H9 (cell line): ENCODE measurements around the gene YKT6. TPM values are rescaled to one million over a fixed set of nuclear protein-coding genes. Genes with fewer than 3 reads are reported as not detected.

Source experiments
- DNase-seq: peaks from one replicate; pipeline ENCODE4 v3.0.0-alpha.2; 2017
- H2AFZ ChIP-seq: one replicate; pipeline ENCODE4 v1.6.1; 2013; ENCODE audit warnings: mild to moderate bottlenecking, low read length, control low read depth, moderate library complexity
- H2AK5ac ChIP-seq: 2 replicates; pipeline ENCODE4 v1.6.1; 2013; ENCODE audit warnings: low read length, control low read depth, mixed read lengths; ENCODE audit not compliant: insufficient read length
- H2BK120ac ChIP-seq: one replicate; pipeline ENCODE4 v1.6.1; 2013; ENCODE audit warnings: low read depth, mild to moderate bottlenecking, low read length, control low read depth, inconsistent platforms; ENCODE audit not compliant: poor library complexity, severe bottlenecking
- H2BK12ac ChIP-seq: 2 replicates; pipeline ENCODE4 v1.6.1; 2013; ENCODE audit warnings: low read length, control low read depth, mixed read lengths, low read depth; ENCODE audit not compliant: insufficient read length
- H2BK15ac ChIP-seq: 2 replicates; pipeline ENCODE4 v1.6.1; 2013; ENCODE audit warnings: low read depth, low read length, control low read depth
- H2BK20ac ChIP-seq: one replicate; pipeline ENCODE4 v1.6.1; 2013; ENCODE audit warnings: low read depth, mild to moderate bottlenecking, low read length, control low read depth, inconsistent platforms; ENCODE audit not compliant: poor library complexity, severe bottlenecking
- H2BK5ac ChIP-seq: 2 replicates; pipeline ENCODE4 v1.6.1; 2013; ENCODE audit warnings: low read length, control low read depth, mixed read lengths; ENCODE audit not compliant: insufficient read length
- H3K14ac ChIP-seq: 2 replicates; pipeline ENCODE4 v1.6.1; 2013; ENCODE audit warnings: low read length, control low read depth; ENCODE audit not compliant: insufficient read depth
- H3K18ac ChIP-seq: 2 replicates; pipeline ENCODE4 v1.6.1; 2013; ENCODE audit warnings: low read depth, mild to moderate bottlenecking, mixed read lengths, low read length, control low read depth; ENCODE audit not compliant: insufficient read length
- H3K23ac ChIP-seq: 2 replicates; pipeline ENCODE4 v1.6.1; 2013; ENCODE audit warnings: low read length, control low read depth, mixed read lengths, low read depth; ENCODE audit not compliant: insufficient read length
- H3K23me2 ChIP-seq: 2 replicates; pipeline ENCODE4 v1.6.1; 2013; ENCODE audit warnings: low read depth, mild to moderate bottlenecking, mixed read lengths, low read length, control low read depth; ENCODE audit not compliant: insufficient read length, poor library complexity, severe bottlenecking
- H3K27ac ChIP-seq: 2 replicates; pipeline ENCODE4 v1.5.1; 2013; ENCODE audit warnings: low read length, control low read depth, mixed read lengths, low read depth; ENCODE audit not compliant: insufficient read length
- H3K27me3 ChIP-seq: 2 replicates; pipeline ENCODE4 v1.6.1; 2013; ENCODE audit warnings: low read length, control low read depth, inconsistent platforms; ENCODE audit not compliant: insufficient read depth
- H3K4ac ChIP-seq: 2 replicates; pipeline ENCODE4 v1.6.1; 2013; ENCODE audit warnings: low read depth, mild to moderate bottlenecking, control low read depth, inconsistent platforms, low read length, moderate library complexity
- H3K4me1 ChIP-seq: 2 replicates; pipeline ENCODE4 v1.6.1; 2013; ENCODE audit warnings: low read length, control low read depth, inconsistent platforms; ENCODE audit not compliant: insufficient read depth
- H3K4me2 ChIP-seq: 2 replicates; pipeline ENCODE4 v1.6.1; 2013; ENCODE audit warnings: low read length, control low read depth, mixed read lengths; ENCODE audit not compliant: insufficient read length, insufficient read depth
- H3K56ac ChIP-seq: 2 replicates; pipeline ENCODE4 v1.6.1; 2013; ENCODE audit warnings: low read depth, mild to moderate bottlenecking, mixed read lengths, low read length, control low read depth; ENCODE audit not compliant: insufficient read length
- H3K79me1 ChIP-seq: 2 replicates; pipeline ENCODE4 v1.6.1; 2013; ENCODE audit warnings: low read depth, mild to moderate bottlenecking, moderate library complexity, low read length, control low read depth, inconsistent platforms; ENCODE audit not compliant: insufficient read depth, poor library complexity, severe bottlenecking
- H3K79me2 ChIP-seq: 2 replicates; pipeline ENCODE4 v1.6.1; 2013; ENCODE audit warnings: low read length, control low read depth, inconsistent platforms; ENCODE audit not compliant: insufficient read depth
- H3K9ac ChIP-seq: 2 replicates; pipeline ENCODE4 v1.6.1; 2013; ENCODE audit warnings: low read length, control low read depth, mixed read lengths; ENCODE audit not compliant: insufficient read length; ENCODE audit errors: extremely low read depth
- H3K9me3 ChIP-seq: one replicate; pipeline ENCODE4 v1.6.1; 2013; ENCODE audit warnings: low read depth, low read length, inconsistent platforms; ENCODE audit not compliant: control insufficient read depth
- H3T11ph ChIP-seq: one replicate; pipeline ENCODE4 v1.6.1; 2013; ENCODE audit warnings: mild to moderate bottlenecking, low read length, control low read depth, inconsistent platforms
- H4K20me1 ChIP-seq: one replicate; pipeline ENCODE4 v1.6.1; 2013; ENCODE audit not compliant: control insufficient read depth, insufficient read length, insufficient read depth
- H4K5ac ChIP-seq: 2 replicates; pipeline ENCODE4 v1.6.1; 2013; ENCODE audit warnings: low read depth, mild to moderate bottlenecking, mixed read lengths, low read length, control low read depth; ENCODE audit not compliant: insufficient read length
- H4K8ac ChIP-seq: replicated peaks from 2 replicates; pipeline ENCODE4 v1.6.1; 2013; ENCODE audit warnings: low read length, control low read depth, mixed read lengths, low read depth; ENCODE audit not compliant: insufficient read length
- H4K91ac ChIP-seq: 2 replicates; pipeline ENCODE4 v1.6.1; 2013; ENCODE audit warnings: low read depth, mild to moderate bottlenecking, moderate library complexity, mixed read lengths, low read length, control low read depth; ENCODE audit not compliant: insufficient read length
- H3K27ac Mint-ChIP-seq, 3 experiments: 2 replicates in 2 of 3; 3 replicates in 1 of 3; pipeline ENCODE4 v1.8.0; 2020 to 2021; ENCODE audit warnings: mixed read lengths in 3 of 3, mild to moderate bottlenecking in 1 of 3, moderate library complexity in 1 of 3
- H3K27me3 Mint-ChIP-seq: 2 replicates; pipeline ENCODE4 v1.8.0; 2021; ENCODE audit warnings: low read depth, mild to moderate bottlenecking, moderate library complexity, mixed read lengths
- H3K36me3 Mint-ChIP-seq, 3 experiments: 2 replicates in 2 of 3; 3 replicates in 1 of 3; pipeline ENCODE4 v1.8.0; 2020 to 2021; ENCODE audit warnings: low read depth in 3 of 3, mixed read lengths in 3 of 3; ENCODE audit not compliant: insufficient read depth in 1 of 3
- H3K4me1 Mint-ChIP-seq, 2 experiments: 2 replicates each; pipeline ENCODE4 v1.8.0; 2020; ENCODE audit warnings: mixed read lengths in 2 of 2
- H3K4me3 Mint-ChIP-seq, 2 experiments: 2 replicates in 1 of 2; 3 replicates in 1 of 2; pipeline ENCODE4 v1.8.0; 2020 to 2021; ENCODE audit warnings: mild to moderate bottlenecking in 2 of 2, mixed read lengths in 2 of 2, moderate library complexity in 1 of 2
- H3K9me3 Mint-ChIP-seq, 2 experiments: 2 replicates in 1 of 2; 3 replicates in 1 of 2; pipeline ENCODE4 v1.8.0; 2020; ENCODE audit warnings: mild to moderate bottlenecking in 2 of 2, mixed read lengths in 2 of 2, moderate library complexity in 1 of 2
- WGBS: extraction: QIAGEN DNeasy Blood & Tissue Kit; methylation state at CpG from one replicate; pipeline ENCODE4 v1.1.7; 2013; ENCODE audit warnings: missing lambda C conversion rate, low lambda C conversion rate, mixed read lengths; ENCODE audit not compliant: insufficient read length; ENCODE audit errors: extremely low coverage; 5-methylcytosine and 5-hydroxymethylcytosine counted together
- total RNA-seq: library from RNA; stranded (reverse); gene quantifications from 2 replicates; pipeline ENCODE4 v1.2.1, GENCODE V29; 2021
- TF ChIP-seq, protein P1 (sequence below): fragments of 200-600 bp; sonication (generic); conservative IDR thresholded peaks from 3 replicates; pipeline ENCODE4 v1.8.0; 2021; ENCODE audit warnings: antibody characterized with exemption, mild to moderate bottlenecking

YKT6 gene
- total RNA-seq, 1 experiment from 2014 or later, result 104 TPM

DNA sequence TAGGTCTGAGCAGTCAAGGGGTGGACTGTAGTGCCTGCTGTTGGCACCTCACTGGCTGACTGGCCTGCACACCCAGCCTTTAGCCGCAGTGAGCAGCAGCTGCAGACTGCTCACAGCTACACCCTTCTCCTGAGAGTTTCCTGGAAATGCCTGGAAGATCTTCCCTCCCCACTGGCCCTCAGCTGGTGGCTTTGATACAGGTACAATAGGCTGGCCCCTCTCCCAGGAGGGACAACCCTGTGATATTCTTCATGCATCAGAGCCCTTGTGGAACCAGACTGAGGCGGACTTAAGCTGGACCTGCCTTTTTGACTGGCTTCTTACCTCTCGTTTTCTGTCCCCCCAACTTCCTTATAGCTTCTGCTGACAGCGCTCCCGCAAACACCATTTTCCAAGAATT, 18.0 kb upstream of the YKT6 start:
- no peak overlapping the region for H4K8ac ChIP-seq
- no peak overlapping the region for H3K14ac ChIP-seq
- no peak for DNase-seq
- no peak overlapping the region for H4K91ac ChIP-seq
- Mint-ChIP-seq H3K36me3 (peaks cover 0 to 7% (median 2%) of the 10 kb centered on the region in 3 experiments; a peak in 2 of 7 replicates), H3K9me3 (peaks cover 11 to 12% of the 10 kb centered on the region in 2 experiments; a peak in 4 of 5 replicates), H3K4me1 (peaks cover 17 to 21% of the 10 kb centered on the region in 2 experiments), H3K27ac (no peak overlapping the region), H3K27me3 (peaks cover 20% of the 10 kb centered on the region), H3K4me3 (no peak overlapping the region)
- no peak overlapping the region for H3K27ac ChIP-seq
- no peaks in the 10 kb centered on the region for H3K23me2 ChIP-seq
- H2BK5ac ChIP-seq, result no peak overlapping the region
- H3K79me2 ChIP-seq, result no peaks in the 10 kb centered on the region
- no peak overlapping the region for H2AK5ac ChIP-seq
- H3K79me1 ChIP-seq, result no peaks in the 10 kb centered on the region
- peaks cover 7% of the 10 kb centered on the region for H3K9me3 ChIP-seq
- no CpG with 5 or more reads among the region's 5 CpGs for WGBS
- no peak overlapping the region for H3K4me2 ChIP-seq
- TF ChIP-seq, protein P1, sequence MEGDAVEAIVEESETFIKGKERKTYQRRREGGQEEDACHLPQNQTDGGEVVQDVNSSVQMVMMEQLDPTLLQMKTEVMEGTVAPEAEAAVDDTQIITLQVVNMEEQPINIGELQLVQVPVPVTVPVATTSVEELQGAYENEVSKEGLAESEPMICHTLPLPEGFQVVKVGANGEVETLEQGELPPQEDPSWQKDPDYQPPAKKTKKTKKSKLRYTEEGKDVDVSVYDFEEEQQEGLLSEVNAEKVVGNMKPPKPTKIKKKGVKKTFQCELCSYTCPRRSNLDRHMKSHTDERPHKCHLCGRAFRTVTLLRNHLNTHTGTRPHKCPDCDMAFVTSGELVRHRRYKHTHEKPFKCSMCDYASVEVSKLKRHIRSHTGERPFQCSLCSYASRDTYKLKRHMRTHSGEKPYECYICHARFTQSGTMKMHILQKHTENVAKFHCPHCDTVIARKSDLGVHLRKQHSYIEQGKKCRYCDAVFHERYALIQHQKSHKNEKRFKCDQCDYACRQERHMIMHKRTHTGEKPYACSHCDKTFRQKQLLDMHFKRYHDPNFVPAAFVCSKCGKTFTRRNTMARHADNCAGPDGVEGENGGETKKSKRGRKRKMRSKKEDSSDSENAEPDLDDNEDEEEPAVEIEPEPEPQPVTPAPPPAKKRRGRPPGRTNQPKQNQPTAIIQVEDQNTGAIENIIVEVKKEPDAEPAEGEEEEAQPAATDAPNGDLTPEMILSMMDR, result no peak
- no peak overlapping the region for H3K4ac ChIP-seq
- H2BK12ac ChIP-seq, result no peak overlapping the region
- H3K4me1 ChIP-seq, result no peaks in the 10 kb centered on the region
- no peak overlapping the region for H3K23ac ChIP-seq
- H3K9ac ChIP-seq, result no peak overlapping the region
- no peaks in the 10 kb centered on the region for H3K27me3 ChIP-seq
- no peak overlapping the region for H3K18ac ChIP-seq
- H4K5ac ChIP-seq, result no peak overlapping the region
- H2BK120ac ChIP-seq, result no peak overlapping the region
- H2BK15ac ChIP-seq, result no peak overlapping the region
- no peaks in the 10 kb centered on the region for H4K20me1 ChIP-seq
- no peak overlapping the region for H2AFZ ChIP-seq
- H3T11ph ChIP-seq, result no peak overlapping the region
- H3K56ac ChIP-seq, result no peak overlapping the region
- H2BK20ac ChIP-seq, result no peak overlapping the region
